GM18858 (cell line): ENCODE measurements around the gene TP53BP2.

Experiments
- ATAC-seq: cut with Tn5 transposase; IDR thresholded peaks from one replicate; pipeline ENCODE4 v1.9.1; 2021; ENCODE audit not compliant: unreplicated experiment

The TP53BP2 gene

GRCh38 chr1:223802602-223803001 is 43.1 kb downstream of the TP53BP2 start:
- no peak for ATAC-seq

- ATAC-seq: no peak
Observed at GRCh38 chr1:223802032-223802431, 43.7 kb downstream of the TP53BP2 start.

- no peak for ATAC-seq
Observed at GRCh38 chr1:223796210-223796609, 49.5 kb downstream of the TP53BP2 start.

- ATAC-seq: no peak
Observed at GRCh38 chr1:223794136-223794880, 51.4 kb downstream of the TP53BP2 start.

- no peak for ATAC-seq
Observed at GRCh38 chr1:223793716-223794115, 52.0 kb downstream of the TP53BP2 start.

- ATAC-seq: no peak
Observed at GRCh38 chr1:223792046-223792445, 53.7 kb downstream of the TP53BP2 start.

- ATAC-seq: no peak
Observed at GRCh38 chr1:223788746-223789415, 56.9 kb downstream of the TP53BP2 start.

- ATAC-seq: no peak
Observed at GRCh38 chr1:223785808-223786207, 59.9 kb downstream of the TP53BP2 start.

- no peak for ATAC-seq
Observed at GRCh38 chr1:223784541-223784940, 61.2 kb downstream of the TP53BP2 start.

GRCh38 chr1:223783676-223784075 is 62.1 kb downstream of the TP53BP2 start:
- no peak for ATAC-seq

GRCh38 chr1:223780949-223781348 is 64.8 kb downstream of the TP53BP2 start:
- ATAC-seq: no peak

- ATAC-seq: no peak
Observed at GRCh38 chr1:223780318-223780717, 65.4 kb downstream of the TP53BP2 start.

- no peak for ATAC-seq
Observed at GRCh38 chr1:223776826-223777454, 68.8 kb downstream of the TP53BP2 start.

GRCh38 chr1:223776075-223776814 is 69.5 kb downstream of the TP53BP2 start:
- no peak for ATAC-seq

GRCh38 chr1:223775711-223776074 is 70.1 kb downstream of the TP53BP2 start:
- ATAC-seq: no peak

GRCh38 chr1:223775054-223775453 is 70.7 kb downstream of the TP53BP2 start:
- no peak for ATAC-seq

- ATAC-seq: no peak
Observed at GRCh38 chr1:223774134-223774814, 71.5 kb downstream of the TP53BP2 start.

GRCh38 chr1:223772771-223773160 is 73.0 kb downstream of the TP53BP2 start:
- ATAC-seq: no peak

GRCh38 chr1:223771814-223772770 is 73.7 kb downstream of the TP53BP2 start:
- ATAC-seq: no peak

- no peak for ATAC-seq
Observed at GRCh38 chr1:223771469-223771813, 74.3 kb downstream of the TP53BP2 start.
